OCI-LY3 (cell line): ENCODE data around the gene MYBPC2.

Source experiments
- EZH2phosphoT487 ChIP-seq: fragments of 200-600 bp; shearing (Covaris generic); IDR thresholded peaks from 2 replicates; pipeline ENCODE4 v1.6.1; 2018; ENCODE audit warnings: antibody characterized with exemption, mixed run types, low read depth
- TF ChIP-seq, protein P1 (sequence below): fragments of 200-600, 300-600 bp; sonication (generic); IDR thresholded peaks from 2 replicates; pipeline ENCODE4 v1.5.1; 2014; ENCODE audit warnings: antibody characterized with exemption, low read length, low read depth

GRCh38 chr19:50459067-50459456, 26.4 kb downstream of the MYBPC2 start:
- no peak for TF ChIP-seq EZH2phosphoT487
- TF ChIP-seq, protein P1, sequence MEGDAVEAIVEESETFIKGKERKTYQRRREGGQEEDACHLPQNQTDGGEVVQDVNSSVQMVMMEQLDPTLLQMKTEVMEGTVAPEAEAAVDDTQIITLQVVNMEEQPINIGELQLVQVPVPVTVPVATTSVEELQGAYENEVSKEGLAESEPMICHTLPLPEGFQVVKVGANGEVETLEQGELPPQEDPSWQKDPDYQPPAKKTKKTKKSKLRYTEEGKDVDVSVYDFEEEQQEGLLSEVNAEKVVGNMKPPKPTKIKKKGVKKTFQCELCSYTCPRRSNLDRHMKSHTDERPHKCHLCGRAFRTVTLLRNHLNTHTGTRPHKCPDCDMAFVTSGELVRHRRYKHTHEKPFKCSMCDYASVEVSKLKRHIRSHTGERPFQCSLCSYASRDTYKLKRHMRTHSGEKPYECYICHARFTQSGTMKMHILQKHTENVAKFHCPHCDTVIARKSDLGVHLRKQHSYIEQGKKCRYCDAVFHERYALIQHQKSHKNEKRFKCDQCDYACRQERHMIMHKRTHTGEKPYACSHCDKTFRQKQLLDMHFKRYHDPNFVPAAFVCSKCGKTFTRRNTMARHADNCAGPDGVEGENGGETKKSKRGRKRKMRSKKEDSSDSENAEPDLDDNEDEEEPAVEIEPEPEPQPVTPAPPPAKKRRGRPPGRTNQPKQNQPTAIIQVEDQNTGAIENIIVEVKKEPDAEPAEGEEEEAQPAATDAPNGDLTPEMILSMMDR, result no peak
